ENCODE measurements around the gene GRID2. TPM values are rescaled to one million over a fixed set of nuclear protein-coding genes. Genes with fewer than 3 reads are reported as not detected.
"Not testable (repeated sequence)": the region's sequence is repeated elsewhere in the genome, so short reads cannot be mapped to it uniquely, and the experiment has no call there.

Gene GRID2
- total RNA-seq, 2 donors from 2014 or later, result 0.16 TPM; not detected in 1

GRCh38 chr4:92368653-92369052, 64.9 kb downstream of the GRID2 start:
- H3K9me3 ChIP-seq, result no peaks in the 10 kb centered on the region
- H3K27ac ChIP-seq, result no peak overlapping the region
- TF ChIP-seq CTCF (IDR thresholded peaks at IDR 0.05), result no peak
- no peaks in the 10 kb centered on the region for H3K4me1 ChIP-seq
- H3K36me3 ChIP-seq, result no peaks in the 10 kb centered on the region
- no peaks in the 10 kb centered on the region for H3K27me3 ChIP-seq
- no peak overlapping the region for H3K4me3 ChIP-seq
- no peak for DNase-seq (ENCODE audit: low spot score)

GRCh38 chr4:92381616-92382015, 77.8 kb downstream of the GRID2 start:
- Histone ChIP-seq H3K4me1 (no peaks in the 10 kb centered on the region), H3K4me3 (no peak overlapping the region), H3K27me3 (no peaks in the 10 kb centered on the region), H3K36me3 (no peaks in the 10 kb centered on the region), H3K9me3 (no peaks in the 10 kb centered on the region), H3K27ac (no peak overlapping the region)
- no peak for DNase-seq (ENCODE audit: low spot score)
- no peak for TF ChIP-seq CTCF (IDR thresholded peaks at IDR 0.05)

- H3K27ac ChIP-seq, result no peak overlapping the region
- H3K36me3 ChIP-seq, result no peaks in the 10 kb centered on the region
- H3K4me3 ChIP-seq, result no peak overlapping the region
- H3K4me1 ChIP-seq, result no peaks in the 10 kb centered on the region
- no peaks in the 10 kb centered on the region for H3K27me3 ChIP-seq
- no peak for DNase-seq (ENCODE audit: low spot score)
- no peak for TF ChIP-seq CTCF (IDR thresholded peaks at IDR 0.05)
- H3K9me3 ChIP-seq, result no peaks in the 10 kb centered on the region
These were observed 78.4 kb downstream of the GRID2 start for GRCh38 chr4:92382128-92382527.

DNA sequence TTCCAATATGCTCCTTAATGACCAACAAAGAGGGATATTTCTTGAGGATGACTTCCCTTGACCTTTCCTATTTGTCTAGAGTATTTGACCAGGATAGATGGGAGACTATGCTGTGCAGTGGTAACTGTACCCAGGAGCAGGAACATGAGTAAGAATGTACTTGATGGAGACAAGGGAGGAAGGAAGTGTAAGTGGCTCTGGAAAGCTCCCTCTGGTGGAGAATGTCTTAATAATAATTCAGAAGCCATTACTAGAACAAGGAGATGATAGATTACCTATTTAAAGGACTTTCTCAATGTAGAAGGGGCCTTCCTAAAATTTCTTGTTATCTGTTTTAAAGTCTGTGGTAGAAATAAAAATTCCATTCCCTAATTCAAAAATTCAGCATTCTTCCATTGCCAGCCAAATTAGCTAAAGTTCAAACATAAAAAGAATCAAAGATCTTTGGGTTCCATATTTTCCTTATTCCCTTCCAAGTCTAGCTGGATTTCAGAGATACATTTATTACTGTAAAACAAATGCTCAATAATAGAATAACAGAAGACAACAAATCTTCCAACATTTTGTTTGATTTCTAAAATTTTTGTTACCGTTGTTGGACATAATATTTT, 83.8 kb downstream of the GRID2 start:
- no peaks in the 10 kb centered on the region for H3K9me3 ChIP-seq
- DNase-seq (ENCODE audit: low spot score), result no peak

DNA sequence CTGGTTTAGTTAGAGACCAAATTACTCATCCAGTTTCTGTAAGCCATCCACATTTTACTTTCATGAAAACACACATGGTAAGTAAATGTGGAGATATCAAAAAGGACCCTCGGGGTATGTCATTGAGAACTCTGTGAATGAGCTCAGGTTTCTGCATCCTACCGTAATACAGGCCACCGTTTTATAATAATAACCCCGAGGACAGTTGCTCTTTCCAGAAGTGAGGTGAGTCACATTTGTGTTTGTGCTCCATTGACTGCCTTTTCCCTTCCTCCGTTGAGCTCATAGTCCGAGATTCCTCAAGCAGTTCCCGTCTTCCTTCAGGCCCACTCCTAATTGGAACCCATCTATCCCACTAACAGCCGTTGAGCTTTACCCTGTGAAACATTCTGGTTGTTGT, 95.3 kb downstream of the GRID2 start:
- TF ChIP-seq CTCF (IDR thresholded peaks at IDR 0.05), result no peak
- Histone ChIP-seq H3K27me3 (no peaks in the 10 kb centered on the region), H3K4me1 (no peaks in the 10 kb centered on the region), H3K36me3 (no peaks in the 10 kb centered on the region), H3K27ac (no peak overlapping the region), H3K9me3 (no peaks in the 10 kb centered on the region), H3K4me3 (no peak overlapping the region)
- DNase-seq (ENCODE audit: low spot score), result no peak

More for the DNA sequence above, 83.8 kb downstream of the GRID2 start:
- peak in 1 of 2 donors; percentile 64 for TF ChIP-seq CTCF (IDR thresholded peaks at IDR 0.05)
- no peak overlapping the region for H3K27ac ChIP-seq
- H3K4me1 ChIP-seq, result no peaks in the 10 kb centered on the region
- H3K4me3 ChIP-seq, result no peak overlapping the region
- H3K36me3 ChIP-seq, result no peaks in the 10 kb centered on the region
- no peaks in the 10 kb centered on the region for H3K27me3 ChIP-seq

DNA sequence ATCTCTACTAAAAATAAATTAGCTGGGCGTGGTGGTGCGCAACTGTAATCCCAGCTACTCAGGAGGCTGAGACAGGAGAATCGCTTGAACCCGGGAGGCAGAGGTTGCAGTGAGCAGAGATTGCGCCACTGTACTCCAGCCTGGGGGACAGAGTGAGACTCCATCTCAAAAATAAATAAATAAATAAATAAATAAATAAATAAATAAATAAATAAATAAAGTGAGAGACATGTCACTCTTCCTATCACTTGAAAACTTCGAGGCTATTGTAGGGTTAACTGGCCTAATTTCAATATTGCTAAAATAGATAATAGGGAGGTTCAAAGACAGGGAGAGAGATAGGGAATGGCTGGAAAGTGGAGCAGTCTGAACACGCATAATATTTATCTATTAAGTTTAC, 99.8 kb downstream of the GRID2 start:
- H3K9me3 ChIP-seq; H3K4me3 ChIP-seq; H3K4me1 ChIP-seq; H3K27ac ChIP-seq; H3K36me3 ChIP-seq; H3K27me3 ChIP-seq; DNase-seq (ENCODE audit: low spot score): not testable (repeated sequence)
